H1 (cell line): ENCODE measurements around the gene CD99. TPM values are rescaled to one million over a fixed set of nuclear protein-coding genes. Genes with fewer than 3 reads are reported as not detected.

Experiments
- CTCF ChIA-PET: fragments of 300-600 bp; sonication (Branson Sonifier 250); formaldehyde crosslinking; loops from one replicate; lab custom pipeline; 2021; ENCODE audit not compliant: partially characterized antibody; lab: Charles Lee
- POLR2A ChIA-PET: fragments of 300-600 bp; sonication (Branson Sonifier 250); formaldehyde crosslinking; loops from one replicate; lab custom pipeline; 2021; ENCODE audit warnings: inconsistent platforms; ENCODE audit not compliant: partially characterized antibody; lab: Charles Lee
- DNase-seq, 2 experiments: peaks; one replicate each; pipeline versions ENCODE4 v3.0.0 to v3.0.0-alpha.2; 2010 to 2022; ENCODE audit warnings: low spot score in 2 of 2, low read depth in 1 of 2, mixed read lengths in 1 of 2
- FAIRE-seq: peaks from 2 replicates; lab custom pipeline; 2011; peaks lifted over from hg19 to GRCh38; lab: Jason Lieb, UNC
- H2AFZ ChIP-seq: 2 replicates; pipeline ENCODE4 v1.8.1; 2012; ENCODE audit warnings: low read length, inconsistent platforms
- H2AK5ac ChIP-seq: 2 replicates; pipeline ENCODE4 v1.6.1; 2013; ENCODE audit warnings: low read depth, low read length
- H2BK120ac ChIP-seq: replicated peaks from 2 replicates; pipeline ENCODE3; 2013; ENCODE audit warnings: low read depth, low read length, inconsistent platforms
- H2BK12ac ChIP-seq: 2 replicates; pipeline ENCODE4 v1.6.1; 2013; ENCODE audit warnings: low read depth, low read length
- H2BK15ac ChIP-seq: 2 replicates; pipeline ENCODE4 v1.6.1; 2013; ENCODE audit warnings: low read length
- H2BK20ac ChIP-seq: 2 replicates; pipeline ENCODE4 v1.6.1; 2013; ENCODE audit warnings: low read length
- H2BK5ac ChIP-seq: 2 replicates; pipeline ENCODE4 v1.6.1; 2013; ENCODE audit warnings: low read depth, low read length
- H3K14ac ChIP-seq: 2 replicates; pipeline ENCODE4 v1.6.1; 2013; ENCODE audit warnings: inconsistent platforms; ENCODE audit not compliant: insufficient read length
- H3K18ac ChIP-seq: 2 replicates; pipeline ENCODE4 v1.6.1; 2013; ENCODE audit warnings: low read length; ENCODE audit errors: extremely low read depth
- H3K23ac ChIP-seq: 2 replicates; pipeline ENCODE4 v1.6.1; 2013; ENCODE audit warnings: inconsistent platforms; ENCODE audit not compliant: insufficient read length
- H3K23me2 ChIP-seq: 2 replicates; pipeline ENCODE4 v1.6.1; 2013; ENCODE audit warnings: low read depth, low read length
- H3K27ac ChIP-seq: 2 replicates; pipeline ENCODE4 v1.6.1; 2011; ENCODE audit warnings: low read depth, low read length, inconsistent platforms
- H3K27me3 ChIP-seq, 4 experiments: replicated peaks in 1 of 4; 1 replicate in 1 of 4; 2 replicates in 3 of 4; pipeline versions ENCODE4 v1.6.1 to v1.8.1; 2011 to 2013; ENCODE audit warnings: low read length in 3 of 4, mild to moderate bottlenecking in 3 of 4, inconsistent platforms in 2 of 4, mixed read lengths in 2 of 4, moderate library complexity in 1 of 4; ENCODE audit not compliant: control insufficient read depth in 3 of 4, insufficient read depth in 3 of 4; ENCODE audit errors: extremely low read depth in 1 of 4
- H3K36me3 ChIP-seq, 4 experiments: 2 replicates each; pipeline versions ENCODE4 v1.6.1 to v1.8.1; 2011 to 2013; ENCODE audit warnings: mild to moderate bottlenecking in 4 of 4, low read length in 3 of 4, moderate library complexity in 2 of 4, control low read depth in 1 of 4, inconsistent platforms in 1 of 4; ENCODE audit not compliant: insufficient read depth in 4 of 4, control insufficient read depth in 2 of 4
- H3K4ac ChIP-seq: replicated peaks from 2 replicates; pipeline ENCODE3; 2013; ENCODE audit warnings: low read length, low read depth, mixed read lengths, inconsistent platforms; ENCODE audit not compliant: insufficient read length
- H3K4me1 ChIP-seq, 4 experiments: replicated peaks in 1 of 4; 1 replicate in 1 of 4; 2 replicates in 3 of 4; pipeline versions ENCODE4 v1.6.1 to v1.8.1; 2011 to 2013; ENCODE audit warnings: low read length in 3 of 4, inconsistent platforms in 2 of 4, mixed read lengths in 1 of 4; ENCODE audit not compliant: insufficient read depth in 4 of 4, control insufficient read depth in 3 of 4
- H3K4me2 ChIP-seq, 2 experiments: 2 replicates each; pipeline versions ENCODE4 v1.6.1 to v1.8.1; 2011 to 2013; ENCODE audit warnings: low read depth in 2 of 2, low read length in 2 of 2, control low read depth in 1 of 2, inconsistent platforms in 1 of 2, mild to moderate bottlenecking in 1 of 2; ENCODE audit not compliant: insufficient read depth in 1 of 2
- H3K4me3 ChIP-seq, 4 experiments: fragments of 200-600, 300-600 bp in 1 of 4; sonication (generic), shearing (Covaris generic), sonication (Bioruptor Twin) in 1 of 4; 2 replicates each; pipeline versions ENCODE4 v1.5.1 to v1.8.1; 2011 to 2016; ENCODE audit warnings: low read length in 4 of 4, low read depth in 3 of 4, control low read depth in 2 of 4, inconsistent platforms in 2 of 4, mild to moderate bottlenecking in 2 of 4, mixed read lengths in 1 of 4, moderate library complexity in 1 of 4; ENCODE audit not compliant: insufficient read depth in 2 of 4; ENCODE audit errors: extremely low read depth in 1 of 4
- H3K56ac ChIP-seq: replicated peaks from 2 replicates; pipeline ENCODE3; 2013; ENCODE audit warnings: low read depth, mild to moderate bottlenecking, mixed read lengths, low read length, inconsistent platforms; ENCODE audit not compliant: insufficient read length
- H3K79me1 ChIP-seq: 2 replicates; pipeline ENCODE4 v1.6.1; 2013; ENCODE audit warnings: low read depth, low read length, control low read depth
- H3K79me2 ChIP-seq, 2 experiments: 2 replicates each; pipeline versions ENCODE4 v1.6.1 to v1.8.1; 2012 to 2013; ENCODE audit warnings: low read length in 2 of 2, mild to moderate bottlenecking in 2 of 2, inconsistent platforms in 1 of 2; ENCODE audit not compliant: insufficient read depth in 2 of 2, control insufficient read depth in 1 of 2
- H3K9ac ChIP-seq, 4 experiments: replicated peaks in 1 of 4; 1 replicate in 1 of 4; 2 replicates in 3 of 4; pipeline versions ENCODE4 v1.6.1 to v1.8.1; 2011 to 2013; ENCODE audit warnings: low read depth in 3 of 4, low read length in 3 of 4, control low read depth in 2 of 4, mild to moderate bottlenecking in 2 of 4, moderate library complexity in 2 of 4, inconsistent platforms in 1 of 4; ENCODE audit errors: extremely low read depth in 1 of 4
- H3K9me3 ChIP-seq, 2 experiments: 2 replicates each; pipeline versions ENCODE4 v1.6.1 to v1.8.1; 2012 to 2013; ENCODE audit warnings: mild to moderate bottlenecking in 2 of 2, moderate library complexity in 2 of 2, control low read depth in 1 of 2, inconsistent platforms in 1 of 2, low read depth in 1 of 2, low read length in 1 of 2, mixed read lengths in 1 of 2; ENCODE audit not compliant: insufficient read depth in 2 of 2
- H4K20me1 ChIP-seq, 2 experiments: replicated peaks in 1 of 2; 2 replicates each; pipeline versions ENCODE3 to v1.8.1; 2011 to 2013; ENCODE audit warnings: inconsistent platforms in 2 of 2, low read length in 2 of 2, mild to moderate bottlenecking in 1 of 2; ENCODE audit not compliant: insufficient read depth in 2 of 2, control insufficient read depth in 1 of 2
- H4K5ac ChIP-seq: 2 replicates; pipeline ENCODE4 v1.6.1; 2013; ENCODE audit warnings: low read length, low read depth, mixed read lengths, inconsistent platforms; ENCODE audit not compliant: insufficient read length
- H4K8ac ChIP-seq: 2 replicates; pipeline ENCODE4 v1.8.0; 2013; ENCODE audit warnings: mild to moderate bottlenecking, moderate library complexity, low read length, inconsistent platforms; ENCODE audit not compliant: insufficient read depth; ENCODE audit errors: extremely low read depth
- H4K91ac ChIP-seq: replicated peaks from 2 replicates; pipeline ENCODE3; 2013; ENCODE audit warnings: low read length, mixed read lengths, inconsistent platforms; ENCODE audit not compliant: insufficient read length
- CBX5 ChIP-seq: fragments of 300-800, 300-1000 bp; sonication (generic); IDR thresholded peaks from 2 replicates; pipeline ENCODE4 v1.7.1; 2016; ENCODE audit warnings: antibody characterized with exemption, low read length, low read depth
- CBX8 ChIP-seq: fragments of 300-800, 300-1000 bp; sonication (generic); IDR thresholded peaks from 2 replicates; pipeline ENCODE4 v1.7.1; 2016; ENCODE audit warnings: low read depth, low read length, borderline replicate concordance
- GTF2F1 ChIP-seq: IDR thresholded peaks from 2 replicates; pipeline ENCODE4 v1.6.1; 2012; ENCODE audit warnings: low read depth, low read length, improper control_type of control experiment, borderline replicate concordance
- JUN ChIP-seq: IDR thresholded peaks from 2 replicates; pipeline ENCODE4 v1.6.1; 2011; ENCODE audit warnings: low read depth, mild to moderate bottlenecking, improper control_type of control experiment, low read length
- RAD21 ChIP-seq, 2 experiments: IDR thresholded peaks in 1 of 2; conservative IDR thresholded peaks in 1 of 2; 2 replicates each; pipeline ENCODE4 v1.6.1; 2011; ENCODE audit warnings: low read depth in 2 of 2, low read length in 2 of 2, improper control_type of control experiment in 1 of 2, inconsistent platforms in 1 of 2, mild to moderate bottlenecking in 1 of 2, moderate library complexity in 1 of 2
- TEAD4 ChIP-seq: IDR thresholded peaks from 2 replicates; pipeline ENCODE4 v1.6.1; 2012; ENCODE audit warnings: low read depth, low read length, inconsistent platforms, mixed read lengths
- WGBS, 2 experiments: shearing (Covaris generic) in 1 of 2; methylation state at CpG; one replicate each; pipeline versions ENCODE4 v1.1.6 to v1.1.7; 2013 to 2015; ENCODE audit warnings: low lambda C conversion rate in 2 of 2, mixed read lengths in 2 of 2, inconsistent platforms in 1 of 2, low coverage in 1 of 2, missing lambda C conversion rate in 1 of 2; ENCODE audit not compliant: insufficient replicate concordance in 2 of 2, insufficient coverage in 1 of 2, insufficient read length in 1 of 2; ENCODE audit errors: extremely low coverage in 1 of 2, missing lambda C conversion rate in 1 of 2; 5-methylcytosine and 5-hydroxymethylcytosine counted together
- polyA plus RNA-seq, 7 experiments: library from polyadenylated mRNA; depleted of rRNA in 3 of 7; stranded (reverse) in 5 of 7; unstranded in 2 of 7; fragments of >200 nt in 5 of 7; fragments of 200-250 nt in 2 of 7; gene quantifications; 1 replicate in 5 of 7; 2 replicates in 1 of 7; 4 replicates in 1 of 7; pipeline versions ENCODE4 v1.2.1 to v1.2.3, GENCODE V29; 2011 to 2013; ENCODE audit warnings: missing spikeins in 2 of 7, mixed read lengths in 2 of 7
- total RNA-seq: library from RNA; stranded (reverse); fragmentation: NEBNext Ultra II Directional; extraction: Animal tissue kit (Norgen Biotek cat#: 25700); gene quantifications from 2 replicates; pipeline ENCODE4 v1.2.1, GENCODE V29; 2021

CD99 gene
- total and polyA plus RNA-seq, 2 of the 8 experiments (the other 6 are each of a cell fraction or from before 2014, with no cell fraction given) = 30.1 to 47.8 TPM

GRCh38 chrX:2784026-2784425, 92.9 kb downstream of the CD99 start:
- H4K8ac ChIP-seq = no peak overlapping the region; the same call in 1 of the 2 replicates
- no peaks in the 10 kb centered on the region for H3K9me3 ChIP-seq
- TF ChIP-seq CBX5 = no peak
- no peak for TF ChIP-seq CBX8
- no peak for TF ChIP-seq TEAD4
- TF ChIP-seq GTF2F1 = no peak
- TF ChIP-seq RAD21 (IDR thresholded peaks at IDR 0.05 in 1 of 2, conservative IDR thresholded peaks at IDR 0.05 in 1 of 2; ENCODE audit: low read depth in 2 of 2, low read length in 2 of 2) = no peak
- TF ChIP-seq JUN = no peak
- no peak overlapping the region for H2BK15ac ChIP-seq
- 94% methylated on average over 5 of the region's 6 CpGs; no CpG with 5 or more reads in 1 of the 2 experiments for WGBS, 2 experiments
- no peak overlapping the region for H3K4ac ChIP-seq
- H4K5ac ChIP-seq = no peak overlapping the region
- no peaks in the 10 kb centered on the region for H3K79me1 ChIP-seq
- no peak overlapping the region for H3K9ac ChIP-seq
- H2BK120ac ChIP-seq = no peak overlapping the region
- H3K18ac ChIP-seq = no peak overlapping the region
- no peaks in the 10 kb centered on the region for H3K36me3 ChIP-seq
- no peak overlapping the region for H2BK20ac ChIP-seq
- H3K14ac ChIP-seq = no peak overlapping the region
- no peak for DNase-seq
- H2BK12ac ChIP-seq = no peak overlapping the region
- FAIRE-seq = no peak
- no peaks in the 10 kb centered on the region for H3K23me2 ChIP-seq
- ChIA-PET POLR2A (interaction anchor here (1.6 kb wide), 1 partner anchor 8 kb away, joined by 5 read pairs; no protein-coding TSS in a partner anchor), CTCF (no interaction called here)
- H3K4me3 ChIP-seq = no peak overlapping the region
- H3K27me3 ChIP-seq = no peaks in the 10 kb centered on the region
- no peak overlapping the region for H2BK5ac ChIP-seq
- H3K4me2 ChIP-seq = no peak overlapping the region
- no peaks in the 10 kb centered on the region for H4K20me1 ChIP-seq
- no peak overlapping the region for H4K91ac ChIP-seq
- H3K23ac ChIP-seq = no peak overlapping the region
- H3K27ac ChIP-seq = no peak overlapping the region
- no peak overlapping the region for H2AFZ ChIP-seq
- no peaks in the 10 kb centered on the region for H3K79me2 ChIP-seq
- no peak overlapping the region for H2AK5ac ChIP-seq
- no peak overlapping the region for H3K56ac ChIP-seq
- H3K4me1 ChIP-seq = peaks cover 0 to 11% (median 6%) of the 10 kb centered on the region in 4 experiments; a peak in 4 of 7 replicates
